CD4-positive, alpha-beta T cell treated with Interleukin-15 for 4 hours (primary cell): ENCODE measurements around the gene INSRR.

Experiments
- DNase-seq: peaks from one replicate; pipeline ENCODE4 v3.0.0-alpha.2; 2020; ENCODE audit warnings: low spot score

INSRR gene

GRCh38 chr1:156858959-156859522, at the start of gene INSRR:
Gene INSRR (minus strand): TSS chr1:156859117. CDS start chr1:156858621, 496 bp downstream.
- no peak for DNase-seq

- no peak for DNase-seq
Observed at GRCh38 chr1:156908541-156908940, 49.6 kb upstream of the INSRR start.

GRCh38 chr1:156906206-156906906, 47.4 kb upstream of the INSRR start:
- DNase-seq = no peak

GRCh38 chr1:156905651-156906050, 46.7 kb upstream of the INSRR start:
- no peak for DNase-seq

GRCh38 chr1:156905176-156905575, 46.3 kb upstream of the INSRR start:
- DNase-seq = no peak

- no peak for DNase-seq
Observed at GRCh38 chr1:156904187-156904959, 45.5 kb upstream of the INSRR start.

GRCh38 chr1:156903328-156904091, 44.6 kb upstream of the INSRR start:
- no peak for DNase-seq

- no peak for DNase-seq
Observed at GRCh38 chr1:156901966-156902915, 43.3 kb upstream of the INSRR start.

GRCh38 chr1:156901590-156901900, 42.6 kb upstream of the INSRR start:
- DNase-seq = no peak

- DNase-seq = no peak
Observed at GRCh38 chr1:156900896-156901589, 42.1 kb upstream of the INSRR start.

- no peak for DNase-seq
Observed at GRCh38 chr1:156899956-156900718, 41.2 kb upstream of the INSRR start.

GRCh38 chr1:156898971-156899664, 40.2 kb upstream of the INSRR start:
- DNase-seq = no peak

GRCh38 chr1:156898161-156898566, 39.2 kb upstream of the INSRR start:
- DNase-seq = no peak

GRCh38 chr1:156897078-156897825, 38.3 kb upstream of the INSRR start:
- no peak for DNase-seq

GRCh38 chr1:156896490-156897033, 37.6 kb upstream of the INSRR start:
- DNase-seq = no peak

- DNase-seq = no peak
Observed at GRCh38 chr1:156895927-156896326, 37.0 kb upstream of the INSRR start.

- DNase-seq = no peak
Observed at GRCh38 chr1:156895455-156895812, 36.5 kb upstream of the INSRR start.

- DNase-seq = no peak
Observed at GRCh38 chr1:156894711-156895454, 36.0 kb upstream of the INSRR start.
